Parathyroid adenoma (tissue), 2 donors: ENCODE measurements around the gene SH3BP5L.

Experiments
- H2AFZ ChIP-seq: fragments of 300-600 bp; sonication (generic); one replicate; pipeline ENCODE4 v1.7.0; 2017; ENCODE audit warnings: antibody characterized with exemption, mild to moderate bottlenecking
- H3K27ac ChIP-seq: fragments of 300-600 bp; sonication (generic); one replicate; pipeline ENCODE4 v1.7.0; 2017
- H3K27me3 ChIP-seq: fragments of 300-600 bp; sonication (generic); one replicate; pipeline ENCODE4 v1.7.0; 2017; ENCODE audit warnings: low read length; ENCODE audit not compliant: control insufficient read depth, insufficient read depth
- H3K36me3 ChIP-seq: fragments of 300-600 bp; sonication (generic); one replicate; pipeline ENCODE4 v1.7.0; 2017; ENCODE audit warnings: low read length; ENCODE audit not compliant: control insufficient read depth, insufficient read depth
- H3K4me1 ChIP-seq: fragments of 300-600 bp; sonication (generic); one replicate; pipeline ENCODE4 v1.7.0; 2017; ENCODE audit warnings: control low read depth
- H3K4me2 ChIP-seq: fragments of 300-600 bp; sonication (generic); one replicate; pipeline ENCODE4 v1.7.0; 2017; ENCODE audit warnings: low read length
- H3K4me3 ChIP-seq: fragments of 300-600 bp; sonication (generic); one replicate; pipeline ENCODE4 v1.7.0; 2017; ENCODE audit warnings: low read depth, low read length
- H3K79me2 ChIP-seq: fragments of 300-600 bp; sonication (generic); one replicate; pipeline ENCODE4 v1.7.0; 2017; ENCODE audit warnings: control low read depth
- H3K9ac ChIP-seq: fragments of 300-600 bp; sonication (generic); one replicate; pipeline ENCODE4 v1.7.0; 2017; ENCODE audit warnings: mild to moderate bottlenecking
- H3K9me3 ChIP-seq: fragments of 300-600 bp; sonication (generic); one replicate; pipeline ENCODE4 v1.7.0; 2017; ENCODE audit warnings: low read length; ENCODE audit not compliant: control insufficient read depth
- TF ChIP-seq, protein P1 (sequence below): fragments of 300-600 bp; sonication (generic); IDR thresholded peaks from one replicate; pipeline ENCODE4 v1.7.0; 2017; ENCODE audit warnings: antibody characterized with exemption, mild to moderate bottlenecking
- donor health status: primary hyperparathyroidism.

The SH3BP5L gene

DNA sequence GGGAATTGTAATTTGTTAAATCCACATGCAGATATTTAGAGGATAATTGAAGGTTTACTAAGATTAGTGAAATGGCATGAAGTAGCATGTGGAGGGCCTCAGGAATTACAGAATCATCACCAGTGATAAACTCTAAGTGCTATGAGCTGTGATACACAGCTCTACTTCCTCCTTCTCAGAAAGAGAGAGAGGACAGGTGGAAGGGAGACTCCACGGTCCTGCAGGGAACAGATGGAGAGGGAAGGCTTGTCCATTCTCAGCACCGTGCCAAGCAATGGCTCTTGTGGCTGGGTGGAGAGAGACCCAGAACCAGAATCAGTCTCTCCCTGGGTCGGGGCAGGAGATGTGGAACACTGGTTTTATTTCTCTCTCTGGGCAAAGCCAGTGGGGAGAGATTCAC is 42.3 kb downstream of the SH3BP5L start:
- TF ChIP-seq, protein P1, sequence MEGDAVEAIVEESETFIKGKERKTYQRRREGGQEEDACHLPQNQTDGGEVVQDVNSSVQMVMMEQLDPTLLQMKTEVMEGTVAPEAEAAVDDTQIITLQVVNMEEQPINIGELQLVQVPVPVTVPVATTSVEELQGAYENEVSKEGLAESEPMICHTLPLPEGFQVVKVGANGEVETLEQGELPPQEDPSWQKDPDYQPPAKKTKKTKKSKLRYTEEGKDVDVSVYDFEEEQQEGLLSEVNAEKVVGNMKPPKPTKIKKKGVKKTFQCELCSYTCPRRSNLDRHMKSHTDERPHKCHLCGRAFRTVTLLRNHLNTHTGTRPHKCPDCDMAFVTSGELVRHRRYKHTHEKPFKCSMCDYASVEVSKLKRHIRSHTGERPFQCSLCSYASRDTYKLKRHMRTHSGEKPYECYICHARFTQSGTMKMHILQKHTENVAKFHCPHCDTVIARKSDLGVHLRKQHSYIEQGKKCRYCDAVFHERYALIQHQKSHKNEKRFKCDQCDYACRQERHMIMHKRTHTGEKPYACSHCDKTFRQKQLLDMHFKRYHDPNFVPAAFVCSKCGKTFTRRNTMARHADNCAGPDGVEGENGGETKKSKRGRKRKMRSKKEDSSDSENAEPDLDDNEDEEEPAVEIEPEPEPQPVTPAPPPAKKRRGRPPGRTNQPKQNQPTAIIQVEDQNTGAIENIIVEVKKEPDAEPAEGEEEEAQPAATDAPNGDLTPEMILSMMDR = no peak
- Histone ChIP-seq H3K9me3 (no peaks in the 10 kb centered on the region), H3K4me1 (no peaks in the 10 kb centered on the region), H3K4me3 (no peak overlapping the region), H3K27ac (no peak overlapping the region), H3K27me3 (no peaks in the 10 kb centered on the region), H3K4me2 (no peak overlapping the region), H3K79me2 (no peaks in the 10 kb centered on the region), H3K9ac (no peak overlapping the region), H3K36me3 (no peaks in the 10 kb centered on the region), H2AFZ (no peak overlapping the region)

DNA sequence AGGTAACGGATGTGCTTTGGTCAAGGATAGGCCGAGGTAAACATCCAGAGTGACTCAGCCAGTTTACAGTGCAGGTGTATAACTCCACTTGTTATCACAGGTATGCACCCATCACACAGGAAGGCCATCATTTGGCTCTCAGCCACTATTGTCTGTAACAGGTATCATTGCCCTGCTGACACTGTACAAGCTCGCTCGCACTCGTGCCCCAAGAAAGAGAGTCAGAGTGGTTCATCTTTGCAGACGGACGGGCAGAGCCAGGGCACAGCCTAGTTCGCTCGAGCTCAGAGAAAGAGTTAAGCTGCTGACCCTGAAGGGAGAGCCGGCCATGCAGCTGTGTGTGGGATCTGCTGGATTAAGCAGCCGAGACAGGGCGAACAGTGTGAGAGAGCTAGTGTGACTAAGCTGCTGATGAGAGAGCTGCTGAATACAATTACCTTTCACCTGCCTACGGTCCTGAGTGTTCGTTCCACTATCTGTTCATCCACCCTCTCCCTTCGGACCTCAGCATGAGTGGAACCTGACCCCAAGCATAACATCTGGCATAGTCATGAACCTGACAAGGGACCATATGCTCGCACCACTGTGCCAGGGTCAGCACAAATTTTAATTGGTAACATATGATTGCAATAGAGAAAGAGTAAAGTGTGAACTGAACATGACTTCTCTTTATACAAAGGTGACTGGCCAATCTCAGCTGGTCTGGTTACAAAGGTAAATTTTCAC is 43.1 kb downstream of the SH3BP5L start:
- TF ChIP-seq, protein P1 = no peak
- H2AFZ ChIP-seq = no peak overlapping the region
- no peak overlapping the region for H3K27ac ChIP-seq
- no peaks in the 10 kb centered on the region for H3K27me3 ChIP-seq
- H3K4me2 ChIP-seq = no peak overlapping the region
- H3K9me3 ChIP-seq = no peaks in the 10 kb centered on the region
- no peaks in the 10 kb centered on the region for H3K4me1 ChIP-seq
- H3K36me3 ChIP-seq = no peaks in the 10 kb centered on the region
- no peaks in the 10 kb centered on the region for H3K79me2 ChIP-seq
- no peak overlapping the region for H3K4me3 ChIP-seq
- H3K9ac ChIP-seq = no peak overlapping the region

GRCh38 chr1:248779350-248779749 is 46.4 kb downstream of the SH3BP5L start:
- H2AFZ ChIP-seq = no peak overlapping the region
- no peak overlapping the region for H3K27ac ChIP-seq
- H3K4me2 ChIP-seq = no peak overlapping the region
- no peaks in the 10 kb centered on the region for H3K4me1 ChIP-seq
- no peak overlapping the region for H3K4me3 ChIP-seq
- no peaks in the 10 kb centered on the region for H3K36me3 ChIP-seq
- H3K79me2 ChIP-seq = no peaks in the 10 kb centered on the region
- H3K9ac ChIP-seq = no peak overlapping the region
- H3K27me3 ChIP-seq = no peaks in the 10 kb centered on the region
- H3K9me3 ChIP-seq = no peaks in the 10 kb centered on the region
- TF ChIP-seq, protein P1 = no peak

GRCh38 chr1:248778906-248779305 is 46.8 kb downstream of the SH3BP5L start:
- Histone ChIP-seq H3K9me3 (no peaks in the 10 kb centered on the region), H3K4me1 (no peaks in the 10 kb centered on the region), H3K27me3 (no peaks in the 10 kb centered on the region), H3K9ac (no peak overlapping the region), H3K27ac (no peak overlapping the region), H3K79me2 (no peaks in the 10 kb centered on the region), H3K4me2 (no peak overlapping the region), H3K36me3 (no peaks in the 10 kb centered on the region), H3K4me3 (no peak overlapping the region), H2AFZ (no peak overlapping the region)
- TF ChIP-seq, protein P1 = no peak

DNA sequence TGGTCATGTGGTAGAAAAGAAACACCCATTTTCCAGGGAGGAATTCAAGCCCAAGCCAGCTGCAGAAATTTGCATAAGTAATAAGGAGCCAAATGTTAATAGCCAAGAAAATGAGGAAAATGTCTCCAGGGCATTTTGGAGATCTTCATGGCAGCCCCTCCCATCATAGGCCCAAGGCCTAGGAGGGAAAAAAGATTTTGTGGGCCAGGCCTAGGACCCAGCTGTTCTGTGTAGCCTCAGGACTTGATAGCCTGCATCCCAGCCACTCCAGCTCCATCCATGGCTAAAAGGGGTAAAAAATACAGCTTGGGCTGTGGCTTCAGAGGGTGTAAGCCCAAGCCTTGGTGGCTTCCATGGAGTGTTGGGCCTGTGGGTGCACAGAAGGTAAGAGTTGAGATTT is 48.7 kb downstream of the SH3BP5L start:
- no peaks in the 10 kb centered on the region for H3K9me3 ChIP-seq
- no peak overlapping the region for H2AFZ ChIP-seq
- H3K79me2 ChIP-seq = no peaks in the 10 kb centered on the region
- H3K27ac ChIP-seq = no peak overlapping the region
- H3K4me2 ChIP-seq = no peak overlapping the region
- no peak overlapping the region for H3K4me3 ChIP-seq
- H3K9ac ChIP-seq = no peak overlapping the region
- H3K27me3 ChIP-seq = no peaks in the 10 kb centered on the region
- no peaks in the 10 kb centered on the region for H3K36me3 ChIP-seq
- TF ChIP-seq, protein P1 = no peak
- no peaks in the 10 kb centered on the region for H3K4me1 ChIP-seq
